SK-N-SH treated with all-trans-retinoic acid at 6 μM for 48 hours (cell line): ENCODE measurements around the gene ADAMTS17.

ENCODE experiments used
- SNAI2 ChIP-seq: fragments of 250-450 bp; sonication (Bioruptor Pico); IDR thresholded peaks from 2 replicates; pipeline ENCODE4 v1.5.0; 2020; ENCODE audit warnings: mild to moderate bottlenecking, moderate library complexity
- ZFP30 ChIP-seq: fragments of 450-650 bp; formaldehyde crosslinking; IDR thresholded peaks from 2 replicates; pipeline ENCODE4 v1.5.0; 2022; ENCODE audit warnings: mild to moderate bottlenecking, moderate library complexity

DNA sequence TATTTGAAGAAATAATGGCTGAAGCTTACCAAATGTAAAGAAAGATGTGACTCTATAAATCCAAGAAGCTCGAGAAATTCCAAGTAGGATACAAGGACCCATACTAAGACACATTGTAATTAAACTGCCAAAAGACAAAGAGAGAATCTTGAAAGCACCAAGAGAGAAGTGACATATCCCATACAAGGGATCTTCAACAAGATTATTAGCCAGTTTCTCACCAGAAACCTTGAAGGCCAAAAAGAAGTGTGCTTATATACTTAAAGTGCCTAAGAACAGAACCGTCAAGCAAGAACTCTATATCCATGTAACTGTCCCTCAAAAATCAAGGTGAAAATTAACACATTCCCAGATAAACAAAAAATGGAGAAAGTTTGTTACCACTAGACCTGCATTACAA lies 220.5 kb downstream of the ADAMTS17 start:
- no peak for TF ChIP-seq ZFP30
- TF ChIP-seq SNAI2 (CRISPR knock-in tag): no peak
